SH-SY5Y (cell line): Measurements from ENCODE around the gene KCNIP4.

ENCODE experiments used
- GATA2 ChIP-seq: IDR thresholded peaks from 2 replicates; pipeline ENCODE4 v1.6.1; 2011; ENCODE audit warnings: mild to moderate bottlenecking, low read depth, low read length
- GATA3 ChIP-seq: IDR thresholded peaks from 2 replicates; pipeline ENCODE4 v1.6.1; 2011; ENCODE audit warnings: low read depth, mild to moderate bottlenecking, low read length, moderate library complexity

DNA sequence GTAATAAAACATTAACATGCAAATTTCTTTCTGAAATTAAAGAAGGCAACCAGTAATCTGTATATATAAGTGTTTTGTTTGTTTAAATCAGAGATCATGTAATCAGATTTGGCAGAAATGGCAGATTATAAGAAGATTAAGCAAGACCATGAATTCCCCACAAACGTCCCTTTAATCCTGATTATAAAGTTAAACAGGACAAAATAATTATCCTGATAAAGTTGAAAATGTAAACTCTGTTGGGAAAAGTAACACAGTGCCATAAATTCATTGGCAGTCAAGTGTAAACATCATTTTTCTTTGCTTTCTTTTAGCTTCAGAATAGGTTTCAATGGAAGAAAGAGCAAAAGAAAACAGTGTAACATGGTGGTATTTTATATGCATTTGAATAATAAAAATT is 256.3 kb downstream of the KCNIP4 start:
- TF ChIP-seq GATA2 (no peak), GATA3 (no peak)
